Stomach (tissue), 4 donors: ENCODE measurements around the gene ZNF789.

Source experiments
- EP300 ChIP-seq: sonication (generic); formaldehyde crosslinking; IDR thresholded peaks from one replicate; pipeline ENCODE4 v1.6.1; 2017; ENCODE audit warnings: antibody characterized with exemption
- POLR2A ChIP-seq, 4 donors: fragments of 450-650 bp; IDR thresholded peaks; one replicate each; pipeline ENCODE4 v1.6.1; 2016; ENCODE audit warnings: antibody characterized with exemption in 4 of 4, control low read depth in 2 of 4, mild to moderate bottlenecking in 1 of 4, moderate library complexity in 1 of 4
- POLR2AphosphoS5 ChIP-seq, 3 donors: sonication (generic); formaldehyde crosslinking; IDR thresholded peaks; one replicate each; pipeline ENCODE4 v1.6.1; 2016; ENCODE audit warnings: antibody characterized with exemption in 3 of 3
- TF ChIP-seq, protein P1 (sequence below), 7 experiments: fragments of 450-650 bp in 4 of 7; fragments of 200-600 bp in 3 of 7; sonication (generic) in 3 of 7; IDR thresholded peaks; one replicate each; pipeline ENCODE4 v1.5.1; 2016 to 2019; ENCODE audit warnings: antibody characterized with exemption in 7 of 7, control low read depth in 2 of 7, mild to moderate bottlenecking in 1 of 7

DNA sequence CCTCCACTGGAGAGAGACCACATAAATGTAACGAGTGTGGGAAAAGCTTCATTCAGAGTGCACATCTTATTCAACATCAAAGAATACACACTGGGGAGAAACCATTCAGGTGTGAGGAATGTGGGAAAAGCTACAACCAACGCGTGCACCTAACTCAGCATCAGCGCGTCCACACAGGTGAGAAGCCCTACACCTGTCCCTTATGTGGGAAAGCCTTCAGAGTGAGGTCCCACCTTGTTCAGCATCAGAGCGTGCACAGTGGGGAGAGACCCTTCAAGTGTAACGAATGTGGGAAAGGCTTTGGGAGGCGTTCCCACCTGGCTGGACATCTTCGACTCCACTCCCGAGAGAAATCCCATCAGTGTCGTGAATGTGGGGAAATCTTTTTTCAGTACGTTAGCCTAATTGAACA, 58.7 kb downstream of the ZNF789 start:
- TF ChIP-seq POLR2A (IDR thresholded peaks at IDR 0.05) = no peak
- TF ChIP-seq, protein P1, sequence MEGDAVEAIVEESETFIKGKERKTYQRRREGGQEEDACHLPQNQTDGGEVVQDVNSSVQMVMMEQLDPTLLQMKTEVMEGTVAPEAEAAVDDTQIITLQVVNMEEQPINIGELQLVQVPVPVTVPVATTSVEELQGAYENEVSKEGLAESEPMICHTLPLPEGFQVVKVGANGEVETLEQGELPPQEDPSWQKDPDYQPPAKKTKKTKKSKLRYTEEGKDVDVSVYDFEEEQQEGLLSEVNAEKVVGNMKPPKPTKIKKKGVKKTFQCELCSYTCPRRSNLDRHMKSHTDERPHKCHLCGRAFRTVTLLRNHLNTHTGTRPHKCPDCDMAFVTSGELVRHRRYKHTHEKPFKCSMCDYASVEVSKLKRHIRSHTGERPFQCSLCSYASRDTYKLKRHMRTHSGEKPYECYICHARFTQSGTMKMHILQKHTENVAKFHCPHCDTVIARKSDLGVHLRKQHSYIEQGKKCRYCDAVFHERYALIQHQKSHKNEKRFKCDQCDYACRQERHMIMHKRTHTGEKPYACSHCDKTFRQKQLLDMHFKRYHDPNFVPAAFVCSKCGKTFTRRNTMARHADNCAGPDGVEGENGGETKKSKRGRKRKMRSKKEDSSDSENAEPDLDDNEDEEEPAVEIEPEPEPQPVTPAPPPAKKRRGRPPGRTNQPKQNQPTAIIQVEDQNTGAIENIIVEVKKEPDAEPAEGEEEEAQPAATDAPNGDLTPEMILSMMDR (IDR thresholded peaks at IDR 0.05) = no peak
- no peak for TF ChIP-seq EP300
- TF ChIP-seq POLR2AphosphoS5 (IDR thresholded peaks at IDR 0.05) = no peak
